Mesendoderm (in vitro differentiated cells): Measurements from ENCODE around the gene CAPN15.

Source experiments
- DNase-seq: peaks from one replicate; pipeline ENCODE4 v3.0.0; 2013
- H2AK5ac ChIP-seq: 2 replicates; pipeline ENCODE4 v1.6.1; 2013; ENCODE audit warnings: low read length, inconsistent platforms
- H2BK120ac ChIP-seq: 2 replicates; pipeline ENCODE4 v1.6.1; 2013; ENCODE audit warnings: low read depth, mild to moderate bottlenecking, low read length, moderate library complexity, mixed read lengths
- H2BK15ac ChIP-seq: replicated peaks from 2 replicates; pipeline ENCODE4 v1.6.1; 2013; ENCODE audit warnings: low read depth, mild to moderate bottlenecking, moderate library complexity
- H2BK5ac ChIP-seq: 2 replicates; pipeline ENCODE4 v1.6.1; 2013; ENCODE audit warnings: low read length, inconsistent platforms
- H3K18ac ChIP-seq: 2 replicates; pipeline ENCODE4 v1.6.1; 2013; ENCODE audit warnings: mild to moderate bottlenecking, low read length, mixed read lengths
- H3K23ac ChIP-seq: one replicate; pipeline ENCODE4 v1.6.1; 2013; ENCODE audit warnings: low read length
- H3K27ac ChIP-seq: 2 replicates; pipeline ENCODE4 v1.5.1; 2013; ENCODE audit warnings: low read depth, mild to moderate bottlenecking, inconsistent platforms, low read length, moderate library complexity
- H3K27me3 ChIP-seq: 2 replicates; pipeline ENCODE4 v1.6.1; 2013; ENCODE audit warnings: low read length, control low read depth, mild to moderate bottlenecking, inconsistent platforms; ENCODE audit not compliant: insufficient read depth, poor library complexity
- H3K36me3 ChIP-seq: 2 replicates; pipeline ENCODE4 v1.6.1; 2013; ENCODE audit warnings: low read length, inconsistent platforms; ENCODE audit not compliant: control insufficient read depth, insufficient read depth
- H3K4ac ChIP-seq: one replicate; pipeline ENCODE4 v1.6.1; 2013; ENCODE audit warnings: low read depth, mild to moderate bottlenecking, low read length, moderate library complexity
- H3K4me1 ChIP-seq: 2 replicates; pipeline ENCODE4 v1.6.1; 2013; ENCODE audit warnings: low read depth, low read length, inconsistent platforms; ENCODE audit not compliant: control insufficient read depth
- H3K4me2 ChIP-seq: 2 replicates; pipeline ENCODE4 v1.6.1; 2013; ENCODE audit warnings: low read length
- H3K4me3 ChIP-seq: 2 replicates; pipeline ENCODE4 v1.5.1; 2013; ENCODE audit warnings: mild to moderate bottlenecking, low read length
- H3K56ac ChIP-seq: one replicate; pipeline ENCODE4 v1.6.1; 2013; ENCODE audit warnings: low read length
- H3K79me1 ChIP-seq: 2 replicates; pipeline ENCODE4 v1.6.1; 2013; ENCODE audit warnings: low read length, inconsistent platforms
- H3K79me2 ChIP-seq: 2 replicates; pipeline ENCODE4 v1.6.1; 2013; ENCODE audit warnings: mild to moderate bottlenecking, low read length; ENCODE audit not compliant: control insufficient read depth, insufficient read depth
- H3K9ac ChIP-seq: 2 replicates; pipeline ENCODE4 v1.6.1; 2013; ENCODE audit warnings: low read length, inconsistent platforms
- H4K5ac ChIP-seq: one replicate; pipeline ENCODE4 v1.6.1; 2013; ENCODE audit warnings: low read length
- H4K8ac ChIP-seq: one replicate; pipeline ENCODE4 v1.6.1; 2013; ENCODE audit warnings: low read depth, mild to moderate bottlenecking, control low read depth, low read length, moderate library complexity
- WGBS: extraction: QIAGEN DNeasy Blood & Tissue Kit; methylation state at CpG from one replicate; pipeline ENCODE4 v1.1.7; 2013; ENCODE audit warnings: low lambda C conversion rate, missing lambda C conversion rate; ENCODE audit not compliant: insufficient coverage; ENCODE audit errors: extremely low coverage; 5-methylcytosine and 5-hydroxymethylcytosine counted together

CAPN15 gene

GRCh38 chr16:556474-557173, 29.1 kb downstream of the CAPN15 start:
- no peaks in the 10 kb centered on the region for H3K79me2 ChIP-seq
- no peak overlapping the region for H2BK15ac ChIP-seq
- H3K27ac ChIP-seq, result no peak overlapping the region
- no peak overlapping the region for H3K56ac ChIP-seq
- H3K79me1 ChIP-seq, result no peaks in the 10 kb centered on the region
- WGBS, result no CpG with 5 or more reads among the region's 32 CpGs
- H3K4me2 ChIP-seq, result no peak overlapping the region
- no peaks in the 10 kb centered on the region for H3K4me1 ChIP-seq
- DNase-seq, result no peak
- no peak overlapping the region for H3K9ac ChIP-seq
- H2AK5ac ChIP-seq, result no peak overlapping the region
- no peak overlapping the region for H4K8ac ChIP-seq
- no peak overlapping the region for H2BK120ac ChIP-seq
- H3K27me3 ChIP-seq, result peaks cover 10% of the 10 kb centered on the region
- H3K36me3 ChIP-seq, result no peaks in the 10 kb centered on the region
- no peak overlapping the region for H3K23ac ChIP-seq
- H3K18ac ChIP-seq, result no peak overlapping the region
- H3K4me3 ChIP-seq, result no peak overlapping the region
- no peak overlapping the region for H2BK5ac ChIP-seq
- no peak overlapping the region for H4K5ac ChIP-seq
- H3K4ac ChIP-seq, result no peak overlapping the region

- no CpG with 5 or more reads among the region's 23 CpGs for WGBS
These were observed 30.2 kb downstream of the CAPN15 start for GRCh38 chr16:557463-558297.

GRCh38 chr16:558298-559020, 30.9 kb downstream of the CAPN15 start:
- H4K5ac ChIP-seq, result no peak overlapping the region
- no peak overlapping the region for H4K8ac ChIP-seq
- no CpG with 5 or more reads among the region's 22 CpGs for WGBS
- no peak overlapping the region for H3K4ac ChIP-seq
- H2AK5ac ChIP-seq, result no peak overlapping the region
- H3K23ac ChIP-seq, result no peak overlapping the region
- no peak overlapping the region for H3K4me2 ChIP-seq
- H3K27me3 ChIP-seq, result peaks cover 10% of the 10 kb centered on the region
- no peaks in the 10 kb centered on the region for H3K79me1 ChIP-seq
- H3K9ac ChIP-seq, result no peak overlapping the region
- H3K18ac ChIP-seq, result no peak overlapping the region
- no peak overlapping the region for H3K56ac ChIP-seq
- H3K79me2 ChIP-seq, result no peaks in the 10 kb centered on the region
- H2BK120ac ChIP-seq, result no peak overlapping the region
- H2BK15ac ChIP-seq, result no peak overlapping the region
- H3K4me3 ChIP-seq, result no peak overlapping the region
- no peak overlapping the region for H2BK5ac ChIP-seq
- H3K4me1 ChIP-seq, result no peaks in the 10 kb centered on the region
- H3K36me3 ChIP-seq, result no peaks in the 10 kb centered on the region
- H3K27ac ChIP-seq, result no peak overlapping the region
- DNase-seq, result no peak

More at GRCh38 chr16:557463-558297, 30.2 kb downstream of the CAPN15 start:
- Histone ChIP-seq H3K27me3 (peaks cover 10% of the 10 kb centered on the region), H4K8ac (no peak overlapping the region), H4K5ac (no peak overlapping the region), H2BK15ac (no peak overlapping the region), H3K4me1 (no peaks in the 10 kb centered on the region), H3K79me1 (no peaks in the 10 kb centered on the region), H3K18ac (no peak overlapping the region), H3K9ac (no peak overlapping the region), H3K27ac (no peak overlapping the region), H3K4ac (no peak overlapping the region), H2BK120ac (no peak overlapping the region), H3K79me2 (no peaks in the 10 kb centered on the region), H2AK5ac (no peak overlapping the region), H3K4me3 (no peak overlapping the region), H3K36me3 (no peaks in the 10 kb centered on the region), H3K4me2 (no peak overlapping the region), H3K56ac (no peak overlapping the region), H3K23ac (no peak overlapping the region), H2BK5ac (no peak overlapping the region)
- no peak for DNase-seq

GRCh38 chr16:559021-559380, 31.5 kb downstream of the CAPN15 start:
- H3K36me3 ChIP-seq, result no peaks in the 10 kb centered on the region
- DNase-seq, result no peak
- H3K4me3 ChIP-seq, result no peak overlapping the region
- H3K27me3 ChIP-seq, result peaks cover 10% of the 10 kb centered on the region
- no peak overlapping the region for H4K5ac ChIP-seq
- H3K4me2 ChIP-seq, result no peak overlapping the region
- H3K79me1 ChIP-seq, result no peaks in the 10 kb centered on the region
- H2BK5ac ChIP-seq, result no peak overlapping the region
- no peak overlapping the region for H3K18ac ChIP-seq
- H3K56ac ChIP-seq, result no peak overlapping the region
- H2BK15ac ChIP-seq, result no peak overlapping the region
- H3K27ac ChIP-seq, result no peak overlapping the region
- WGBS, result no CpG with 5 or more reads among the region's 15 CpGs
- no peak overlapping the region for H2AK5ac ChIP-seq
- H4K8ac ChIP-seq, result no peak overlapping the region
- H3K4ac ChIP-seq, result no peak overlapping the region
- no peak overlapping the region for H2BK120ac ChIP-seq
- H3K23ac ChIP-seq, result no peak overlapping the region
- H3K4me1 ChIP-seq, result no peaks in the 10 kb centered on the region
- no peak overlapping the region for H3K9ac ChIP-seq
- no peaks in the 10 kb centered on the region for H3K79me2 ChIP-seq

GRCh38 chr16:559411-560203, 32.1 kb downstream of the CAPN15 start:
- H2BK15ac ChIP-seq, result no peak overlapping the region
- peaks cover 10% of the 10 kb centered on the region for H3K27me3 ChIP-seq
- no peak overlapping the region for H3K4me3 ChIP-seq
- no peaks in the 10 kb centered on the region for H3K79me1 ChIP-seq
- no peak overlapping the region for H3K27ac ChIP-seq
- H3K79me2 ChIP-seq, result no peaks in the 10 kb centered on the region
- no peak overlapping the region for H3K23ac ChIP-seq
- no peak overlapping the region for H3K4me2 ChIP-seq
- no peak overlapping the region for H2BK120ac ChIP-seq
- H3K4me1 ChIP-seq, result no peaks in the 10 kb centered on the region
- H3K9ac ChIP-seq, result no peak overlapping the region
- DNase-seq, result peak; percentile 19
- H3K4ac ChIP-seq, result no peak overlapping the region
- no peak overlapping the region for H3K56ac ChIP-seq
- no peak overlapping the region for H4K8ac ChIP-seq
- H2AK5ac ChIP-seq, result no peak overlapping the region
- no CpG with 5 or more reads among the region's 62 CpGs for WGBS
- H3K36me3 ChIP-seq, result no peaks in the 10 kb centered on the region
- no peak overlapping the region for H3K18ac ChIP-seq
- no peak overlapping the region for H2BK5ac ChIP-seq
- H4K5ac ChIP-seq, result no peak overlapping the region
